GM21447 (cell line): ENCODE results near the gene TANC1.

Experiments used
- ATAC-seq: cut with Tn5 transposase; IDR thresholded peaks from one replicate; pipeline ENCODE4 v1.9.1; 2021; ENCODE audit not compliant: unreplicated experiment

TANC1 gene

DNA sequence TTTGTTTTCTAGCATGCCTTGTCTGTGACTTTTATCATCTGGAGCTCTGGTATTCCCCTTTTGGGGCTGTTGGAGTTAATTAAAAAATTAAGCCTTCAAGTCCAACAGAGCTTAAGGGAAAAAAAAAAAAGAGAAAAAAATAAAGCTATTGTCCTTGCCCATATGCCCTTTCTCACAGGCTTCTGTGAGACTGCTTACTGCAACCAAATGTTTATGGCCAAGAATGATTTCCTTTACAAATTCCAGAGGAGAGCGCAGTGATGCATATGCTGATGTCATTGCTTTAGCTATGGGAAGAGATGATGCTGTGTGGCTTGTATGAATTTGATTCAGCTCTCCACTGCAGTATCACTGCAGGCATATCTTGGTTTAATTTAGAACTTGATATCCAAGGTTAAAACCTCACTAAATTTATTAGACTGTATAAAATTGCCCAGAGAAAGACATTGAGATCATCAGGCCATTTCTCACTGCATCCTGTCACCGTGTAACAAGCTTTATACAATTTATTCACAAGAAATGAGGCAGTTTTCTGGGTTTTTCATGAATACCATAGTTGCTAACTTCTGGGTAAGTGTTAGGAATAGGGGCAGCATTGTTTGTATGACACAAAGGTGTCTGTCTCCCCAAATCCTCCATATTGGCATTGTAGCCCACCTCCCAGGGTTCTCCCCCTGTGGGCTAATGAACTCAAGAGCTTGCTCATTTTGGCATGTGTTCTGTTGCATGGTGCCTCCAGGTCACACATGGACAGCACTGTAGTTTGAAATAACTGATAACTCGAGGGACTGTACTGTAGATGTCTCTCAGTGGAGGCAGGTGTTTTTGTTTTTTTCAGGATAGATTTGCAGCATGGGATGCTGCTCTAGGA is 85.0 kb downstream of the TANC1 start:
- no peak for ATAC-seq

DNA sequence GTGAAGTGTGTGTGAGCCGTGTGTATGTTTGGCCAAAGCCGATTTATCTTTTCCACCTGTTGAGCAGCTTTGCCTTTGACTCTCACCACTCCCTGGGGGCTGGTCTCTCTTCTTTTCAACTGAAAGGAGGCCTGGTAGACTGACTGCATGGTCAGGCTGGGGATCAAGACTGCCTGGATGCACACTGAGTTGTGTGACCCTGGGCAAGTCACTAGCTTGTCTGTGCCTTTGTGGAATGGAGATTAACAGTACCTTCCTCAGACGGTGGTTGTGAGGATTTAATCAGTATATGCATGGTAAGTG is 85.5 kb downstream of the TANC1 start:
- no peak for ATAC-seq

DNA sequence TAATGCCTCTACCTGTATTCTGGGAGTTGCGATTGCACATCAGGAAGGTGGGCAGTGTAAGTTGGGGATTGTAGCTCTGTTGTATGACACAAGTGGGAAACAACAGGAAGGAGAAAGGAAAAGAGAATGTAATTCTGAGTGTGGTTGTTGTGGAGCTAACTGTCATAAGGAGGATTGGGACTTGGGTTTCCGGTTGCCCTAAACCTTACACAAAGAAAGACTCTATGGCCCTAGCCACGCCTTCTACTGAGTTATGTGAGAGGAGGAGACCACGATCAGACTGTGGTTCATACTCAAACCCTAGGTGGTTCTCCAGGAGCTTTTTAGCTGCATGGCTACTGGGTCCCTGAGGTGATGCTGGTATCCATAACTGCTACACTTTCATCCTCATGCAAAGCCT is 86.5 kb downstream of the TANC1 start:
- no peak for ATAC-seq

DNA sequence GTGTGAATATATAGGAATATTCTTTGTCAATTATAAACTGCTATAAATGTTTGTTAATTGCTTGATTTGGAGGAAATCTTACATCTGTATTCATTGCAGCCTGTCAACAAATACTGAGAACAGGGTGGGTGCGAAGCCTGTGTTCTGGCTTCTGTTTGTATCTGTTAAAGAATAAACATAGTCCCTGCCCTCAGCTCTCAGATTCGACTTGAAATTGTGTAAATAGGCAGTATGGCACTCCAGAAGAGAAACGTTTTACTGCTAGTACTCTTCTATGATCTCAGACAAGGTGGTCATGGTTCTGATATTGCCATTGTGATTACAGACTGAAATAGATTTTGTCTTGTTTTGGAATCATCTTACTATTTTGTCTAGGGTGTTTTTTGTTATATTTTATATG is 92.1 kb downstream of the TANC1 start:
- ATAC-seq: no peak

DNA sequence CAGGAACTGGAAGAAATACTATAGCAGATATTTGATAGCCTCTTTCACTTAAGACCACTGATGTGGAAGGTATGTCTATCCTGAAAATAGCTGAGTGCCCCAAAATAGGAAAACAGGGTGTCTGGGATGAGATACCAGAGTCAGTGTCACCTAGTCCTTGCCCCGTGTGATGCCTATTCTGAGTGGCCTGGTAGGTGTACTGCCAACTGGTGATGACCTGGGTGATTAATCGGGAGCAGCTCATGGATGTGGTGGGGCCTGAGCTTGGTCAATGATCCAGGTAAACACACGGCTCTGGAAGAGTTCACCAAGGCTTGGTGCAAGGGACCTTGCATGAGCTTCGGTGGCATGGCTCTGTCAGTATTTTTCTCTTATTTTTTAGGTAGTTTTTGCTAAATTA is 95.2 kb downstream of the TANC1 start:
- no peak for ATAC-seq

DNA sequence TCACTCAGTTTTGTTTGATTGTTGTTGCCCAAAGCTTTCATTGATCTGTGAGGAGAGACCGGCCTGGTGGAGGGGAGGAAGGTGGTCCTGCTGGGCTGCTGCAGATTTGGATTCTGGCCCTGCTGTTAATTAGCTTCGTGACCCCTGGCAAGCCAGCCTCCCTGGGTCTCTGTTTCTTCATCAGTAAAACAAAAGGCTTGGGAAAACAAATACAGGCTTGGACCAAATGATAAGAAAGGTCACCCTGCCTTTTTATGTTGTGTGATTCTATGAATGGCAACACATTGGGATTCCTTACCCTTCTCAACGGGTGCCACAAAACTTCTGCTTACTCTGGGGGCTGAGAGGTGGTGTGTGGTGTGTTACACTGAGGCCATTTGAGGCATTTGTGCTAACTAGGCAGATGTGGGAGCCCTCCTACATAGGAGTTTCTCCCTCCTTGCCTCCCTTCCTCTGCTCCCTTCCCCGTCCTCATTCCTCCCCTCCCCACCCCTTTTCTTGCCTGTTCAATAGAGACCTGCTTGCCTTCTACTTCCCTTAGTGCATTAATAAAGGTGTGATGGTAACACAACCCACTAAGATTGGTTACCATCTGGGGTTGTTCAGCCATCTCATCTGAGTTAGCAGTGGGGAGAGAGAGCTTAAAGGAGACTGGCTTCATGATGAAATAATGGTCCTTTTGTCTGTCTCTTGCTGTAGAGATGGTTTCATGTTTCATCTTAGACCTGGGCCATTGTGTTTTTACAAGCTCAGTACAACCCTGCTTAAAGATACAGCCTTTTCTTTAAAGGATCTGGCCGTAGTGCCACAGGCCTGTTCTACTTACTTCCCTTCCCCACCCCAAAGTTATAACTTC is 96.2 kb downstream of the TANC1 start:
- no peak for ATAC-seq

DNA sequence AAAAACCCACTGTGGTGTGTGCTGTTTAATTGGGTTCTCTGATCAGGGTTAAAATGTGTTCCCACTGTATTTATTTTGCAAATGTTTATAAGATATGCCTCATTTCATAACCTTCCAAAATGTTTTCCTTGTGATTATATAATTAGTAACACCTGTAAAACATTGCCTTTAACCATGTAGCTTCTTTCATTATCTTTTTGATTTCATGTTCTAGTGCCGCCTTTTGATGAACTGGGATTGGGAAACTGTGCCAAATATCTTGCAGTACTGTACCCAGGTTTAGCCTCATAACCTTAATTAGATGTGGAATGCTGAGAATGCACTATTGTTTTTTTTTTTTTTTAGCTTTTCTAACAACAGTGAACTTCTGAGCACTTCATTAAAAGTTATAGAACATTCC is 96.9 kb downstream of the TANC1 start:
- no peak for ATAC-seq

DNA sequence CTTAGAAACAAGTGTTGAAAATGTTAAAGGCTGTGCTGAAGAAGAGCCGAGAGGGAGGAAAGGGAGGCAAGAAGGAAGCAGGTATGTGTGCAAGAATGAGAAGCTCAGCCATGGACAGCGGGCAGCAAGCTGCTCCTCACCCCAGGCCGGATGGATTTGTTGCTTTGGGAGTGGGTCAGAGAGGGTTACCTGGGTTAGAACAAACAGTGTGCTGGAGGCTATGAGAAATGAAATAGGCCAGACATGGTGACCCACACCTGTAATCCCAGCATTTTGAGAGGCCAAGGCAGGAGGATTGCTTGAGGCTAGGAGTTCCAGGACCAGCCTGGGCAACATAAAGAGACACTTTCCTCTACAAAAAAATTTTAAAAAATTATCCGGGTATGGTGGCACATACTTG is 97.5 kb downstream of the TANC1 start:
- ATAC-seq: no peak

DNA sequence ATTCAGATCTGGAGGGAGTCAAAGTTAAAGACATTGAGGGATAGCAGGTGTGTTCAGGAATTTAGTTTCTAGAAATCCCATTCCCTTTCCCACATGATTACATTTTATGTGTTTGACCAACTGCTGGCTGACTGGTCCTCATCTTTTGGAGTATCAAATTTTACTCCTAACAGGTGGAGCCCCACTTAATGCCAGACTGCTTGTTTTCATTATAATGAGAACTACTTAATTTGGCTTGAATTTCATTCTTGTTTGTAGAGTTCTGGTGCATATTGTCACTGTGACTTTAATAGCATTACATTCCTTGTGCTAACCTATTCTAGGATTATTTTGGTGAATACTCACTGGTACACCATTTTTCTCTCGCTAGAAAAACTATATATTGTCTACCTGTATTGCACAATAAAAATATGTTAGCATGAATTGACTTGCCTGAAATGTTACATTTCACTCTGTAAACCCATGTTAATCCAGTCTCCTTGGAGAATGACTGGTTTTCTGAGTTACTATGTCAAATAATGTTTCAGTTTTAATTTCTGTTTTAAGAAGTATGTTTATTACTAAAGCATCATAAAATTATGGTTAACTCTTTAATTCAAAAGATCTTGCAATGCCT is 98.2 kb downstream of the TANC1 start:
- ATAC-seq: no peak

DNA sequence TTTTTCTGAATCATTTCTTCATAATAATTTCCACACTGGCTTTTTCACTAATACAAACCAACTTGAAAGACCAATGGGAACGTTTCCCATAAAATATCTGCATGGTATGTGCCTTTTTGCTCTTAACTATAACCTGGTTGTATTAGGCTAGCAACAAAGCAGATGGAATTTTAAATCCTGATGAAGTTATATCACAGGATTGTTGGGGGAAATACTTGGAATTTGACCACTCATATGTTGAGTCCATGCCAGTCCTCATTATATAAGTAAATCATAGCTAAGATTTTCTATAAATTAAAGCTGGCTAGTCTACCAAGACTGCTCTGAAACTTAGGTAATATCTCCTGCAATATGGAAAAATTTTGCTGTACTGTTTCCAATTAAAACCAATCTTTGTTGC is 99.5 kb downstream of the TANC1 start:
- no peak for ATAC-seq

DNA sequence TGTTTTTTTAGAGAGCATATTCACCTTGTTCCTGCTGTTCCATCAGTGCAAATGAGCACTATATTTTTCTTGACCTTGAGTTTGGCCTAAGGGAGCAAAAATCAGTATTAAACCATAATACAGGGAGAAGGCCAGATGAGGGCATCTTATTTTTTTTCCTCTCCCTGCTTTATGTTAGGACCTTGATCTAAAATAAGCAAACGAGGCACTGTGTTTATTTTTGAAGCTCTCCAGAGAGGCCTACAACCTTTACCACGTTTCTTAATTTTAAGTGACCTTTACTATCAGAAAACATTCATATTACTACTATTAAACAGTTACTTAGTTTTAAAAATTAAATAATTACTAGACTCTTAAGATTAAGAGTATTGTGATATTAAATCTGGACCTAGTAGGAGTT is 100.8 kb downstream of the TANC1 start:
- no peak for ATAC-seq

DNA sequence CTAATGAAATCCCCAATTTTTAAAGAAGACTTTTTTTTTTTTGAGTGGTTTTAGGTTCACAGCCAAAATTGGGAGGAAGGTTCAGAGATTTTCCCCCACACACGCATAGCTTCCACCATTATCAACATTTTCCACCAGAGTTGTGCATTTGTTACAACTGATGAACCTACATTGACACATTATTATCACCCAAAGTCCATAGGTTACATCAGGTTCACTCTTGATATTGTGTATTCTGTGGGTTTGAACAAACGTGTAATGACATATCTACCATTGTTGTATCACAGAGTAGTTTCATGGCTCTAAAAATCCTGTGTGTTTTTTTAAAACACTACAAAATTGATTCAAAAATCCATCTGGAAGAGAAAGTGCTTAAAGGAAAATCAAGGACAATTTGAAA is 101.8 kb downstream of the TANC1 start:
- ATAC-seq: no peak

DNA sequence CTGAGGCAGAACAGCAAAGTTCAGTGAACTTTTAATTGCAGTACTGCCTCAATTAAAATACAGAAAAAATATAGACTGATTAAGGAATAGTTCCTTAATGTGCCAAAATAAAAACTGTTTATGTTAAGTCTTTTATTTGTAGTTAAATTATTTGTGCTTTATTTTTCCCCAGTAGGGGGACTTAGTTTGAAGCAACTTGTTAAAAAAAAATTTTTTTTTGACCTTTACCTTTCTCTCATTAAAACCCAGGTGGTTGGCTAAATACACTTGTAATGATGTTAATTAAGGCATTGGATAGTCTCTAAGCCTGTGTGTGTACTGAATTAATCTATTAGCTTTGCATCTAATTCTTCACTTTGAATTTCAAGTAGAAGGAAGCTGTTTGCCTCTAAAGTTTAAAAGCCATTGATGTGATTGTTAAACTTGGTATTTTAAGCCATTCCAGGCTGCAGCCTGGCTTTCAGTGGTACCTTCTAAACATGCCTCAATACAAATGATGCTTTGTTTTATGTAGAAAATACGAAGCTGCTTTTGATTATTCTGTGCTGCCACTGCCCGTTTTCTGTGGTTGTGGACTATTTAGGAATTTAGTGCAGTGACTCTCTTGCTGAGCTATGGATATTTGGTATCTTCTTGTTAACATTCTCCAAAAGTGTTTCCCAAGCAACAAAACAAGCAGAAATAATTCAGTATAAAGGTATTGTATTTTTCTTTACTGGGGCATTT is 102.9 kb downstream of the TANC1 start:
- ATAC-seq: no peak

DNA sequence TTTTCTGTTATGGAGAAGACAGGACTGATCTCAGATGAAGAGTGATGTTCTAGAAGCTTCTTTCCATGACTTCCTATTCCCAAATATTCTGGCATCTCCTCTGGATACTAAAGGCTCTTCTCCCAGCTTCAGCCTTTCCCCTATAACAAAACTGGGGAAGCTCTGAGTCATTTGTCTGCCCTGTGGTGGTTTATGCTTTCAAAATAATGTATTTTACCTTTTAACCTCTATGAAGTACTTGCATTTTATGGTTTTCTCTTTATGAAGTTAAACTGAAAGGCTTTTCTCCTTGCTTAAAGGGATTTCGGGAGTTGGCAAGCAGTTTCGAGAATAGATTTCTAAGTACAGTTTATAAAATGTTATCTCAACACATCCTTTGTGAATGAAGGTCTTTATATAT is 104.4 kb downstream of the TANC1 start:
- ATAC-seq: no peak

DNA sequence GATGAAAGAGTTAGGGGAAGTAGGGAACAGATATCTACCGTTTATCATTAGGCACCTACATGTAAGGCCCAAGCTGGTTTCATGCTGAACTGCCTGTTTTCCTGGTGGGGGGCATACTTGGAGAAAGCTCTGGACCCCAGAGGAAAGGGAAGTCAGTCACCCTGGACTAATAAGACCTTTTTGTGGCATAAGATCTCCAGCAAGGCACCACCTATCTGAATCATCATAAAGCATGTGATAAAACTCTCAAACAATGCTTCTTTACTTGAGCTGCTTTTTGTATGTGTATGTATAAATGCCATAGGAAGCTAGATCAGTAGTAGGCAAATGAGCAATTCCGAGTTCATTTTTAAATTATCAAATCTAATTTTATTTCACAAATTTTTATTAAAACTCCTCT is 104.8 kb downstream of the TANC1 start:
- no peak for ATAC-seq

DNA sequence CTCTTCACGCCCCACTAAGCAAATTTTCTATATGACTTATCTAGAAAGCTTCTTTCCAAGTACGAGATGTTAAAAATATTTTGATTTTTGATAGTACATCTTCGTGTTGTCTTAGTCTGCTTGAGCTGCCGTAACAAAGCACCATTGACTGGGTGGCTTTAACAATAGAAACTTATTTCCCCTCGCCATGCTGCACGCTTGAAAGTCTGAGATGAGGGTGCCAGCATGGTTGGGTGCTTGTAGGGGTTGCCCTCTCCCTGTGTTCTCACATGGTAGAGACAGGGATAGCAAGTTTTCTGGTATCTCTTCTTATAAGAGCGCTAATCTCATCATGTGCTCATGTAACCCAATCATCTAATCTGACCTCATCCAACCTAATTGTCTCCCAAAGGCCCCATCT is 106.2 kb downstream of the TANC1 start:
- ATAC-seq: no peak

DNA sequence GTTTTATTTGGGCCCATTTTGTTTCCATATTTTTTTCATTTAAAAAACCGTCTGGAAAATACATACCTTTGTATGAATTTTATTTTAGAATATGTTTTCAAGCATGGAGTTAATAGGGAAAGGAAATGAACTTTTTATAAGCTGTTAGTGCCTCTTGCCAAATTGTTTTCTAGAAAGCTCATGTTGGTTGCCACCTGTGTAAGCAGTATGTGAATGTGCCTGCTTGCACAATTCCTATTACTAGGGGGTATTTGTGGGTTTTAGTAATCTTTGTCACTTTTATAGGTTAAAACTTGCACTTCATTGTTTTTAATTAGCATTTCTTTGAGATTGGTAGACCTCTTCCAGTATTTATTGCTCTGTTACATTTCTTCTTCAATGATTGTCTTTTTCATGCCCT is 107.3 kb downstream of the TANC1 start:
- ATAC-seq: no peak

DNA sequence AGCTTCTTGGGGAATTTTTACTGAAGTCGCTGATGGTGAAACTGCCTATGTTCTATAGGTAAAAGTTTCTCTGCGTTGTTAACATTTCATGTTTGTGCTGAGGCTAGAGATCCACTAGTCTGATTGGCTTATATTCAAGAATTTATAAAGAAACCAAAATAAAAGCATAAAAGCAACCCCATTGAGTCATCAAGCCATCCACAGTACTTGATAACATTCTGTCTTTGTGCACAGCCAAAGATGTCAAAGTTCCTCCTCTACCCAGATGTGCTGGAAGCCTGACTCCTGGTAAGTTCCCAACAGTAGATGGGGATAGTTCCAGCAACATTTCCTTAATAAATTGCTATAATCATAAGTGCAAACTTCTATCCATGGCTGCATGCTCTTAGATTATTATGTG is 107.8 kb downstream of the TANC1 start:
- no peak for ATAC-seq

DNA sequence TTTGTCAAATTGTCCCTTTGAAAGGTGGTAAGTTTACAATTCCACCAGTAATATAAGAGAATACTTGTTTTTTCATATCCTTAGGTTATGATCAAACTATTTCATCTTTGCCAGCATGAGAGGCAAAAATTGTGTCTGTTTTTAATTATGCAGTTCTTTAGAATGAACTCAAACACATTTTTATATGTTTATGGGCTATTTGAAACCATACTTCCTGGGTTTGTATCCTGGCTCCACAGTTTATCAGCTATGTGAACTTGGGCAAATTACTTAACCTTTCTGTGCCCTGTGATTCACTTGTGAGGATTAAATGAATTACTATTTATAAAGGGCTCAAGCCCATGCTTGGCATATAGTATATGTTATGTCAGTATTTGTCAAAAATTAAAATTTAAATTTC is 109.4 kb downstream of the TANC1 start:
- no peak for ATAC-seq

DNA sequence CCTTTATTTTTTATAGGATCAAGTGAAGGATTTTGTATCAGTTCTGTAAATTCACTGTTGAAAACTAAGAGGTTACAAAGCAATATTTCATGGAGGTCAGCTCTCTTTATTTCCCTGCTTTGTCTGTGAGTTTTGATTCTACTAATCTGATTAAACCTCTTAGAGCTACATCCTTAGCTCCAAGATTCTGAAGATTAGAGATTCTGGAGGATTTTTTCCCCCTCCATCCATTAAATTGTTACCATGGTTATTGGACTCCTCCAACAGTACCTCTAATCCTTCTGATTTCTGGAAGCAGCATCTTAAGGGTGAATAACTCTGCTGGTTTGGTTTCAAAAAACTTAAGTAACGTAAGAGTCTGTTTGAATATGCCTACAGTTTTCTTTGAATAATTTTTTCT is 110.0 kb downstream of the TANC1 start:
- no peak for ATAC-seq

DNA sequence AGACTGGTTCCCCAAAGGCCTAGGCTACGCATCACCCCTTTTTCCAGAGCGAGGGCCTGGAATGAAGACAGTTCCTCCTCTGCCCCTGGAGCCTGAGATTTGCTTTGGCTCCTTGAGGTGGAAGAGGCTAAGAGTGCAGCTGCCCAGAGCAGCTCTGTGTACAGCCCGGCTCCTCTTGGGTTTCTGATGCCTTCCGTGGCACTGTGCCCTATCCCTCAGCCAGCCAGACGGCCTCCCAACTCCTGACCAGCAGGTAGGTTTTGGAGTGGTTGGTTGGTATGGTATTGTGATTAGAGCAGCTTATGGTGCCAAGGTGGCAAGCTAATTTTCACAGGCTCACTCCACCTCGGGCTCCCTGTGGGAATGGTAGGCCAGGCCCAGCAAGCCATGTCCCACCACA is 112.2 kb downstream of the TANC1 start:
- ATAC-seq: no peak
